Thymus (tissue), 11 donors: ENCODE results near the gene NTRK1. TPM values are rescaled to one million over a fixed set of nuclear protein-coding genes. Genes with fewer than 3 reads are reported as not detected.

Experiments used
- DNase-seq, 9 donors: peaks; one replicate each; pipeline ENCODE4 v3.0.0-alpha.2; 2013; ENCODE audit warnings: low spot score in 9 of 9, low read depth in 6 of 9, missing footprints in 1 of 9
- H3K27ac ChIP-seq, 2 donors: one replicate each; pipeline ENCODE4 v1.5.1; 2013; ENCODE audit warnings: control low read depth in 1 of 2, low read depth in 1 of 2, low read length in 1 of 2, mild to moderate bottlenecking in 1 of 2, moderate library complexity in 1 of 2
- H3K27me3 ChIP-seq, 2 donors: one replicate each; pipeline ENCODE4 v1.5.1; 2013; ENCODE audit warnings: low read length in 1 of 2; ENCODE audit not compliant: control insufficient read depth in 2 of 2, insufficient read depth in 1 of 2
- H3K36me3 ChIP-seq, 2 donors: one replicate each; pipeline ENCODE4 v1.5.1; 2013; ENCODE audit warnings: low read length in 1 of 2, mild to moderate bottlenecking in 1 of 2, moderate library complexity in 1 of 2; ENCODE audit not compliant: control insufficient read depth in 2 of 2, insufficient read depth in 2 of 2
- H3K4me1 ChIP-seq, 2 donors: one replicate each; pipeline ENCODE4 v1.5.1; 2013; ENCODE audit warnings: low read length in 2 of 2; ENCODE audit not compliant: control insufficient read depth in 2 of 2, insufficient read depth in 2 of 2
- H3K4me3 ChIP-seq, 2 donors: one replicate each; pipeline ENCODE4 v1.5.1; 2013; ENCODE audit warnings: low read length in 2 of 2, control low read depth in 1 of 2, mild to moderate bottlenecking in 1 of 2
- H3K9me3 ChIP-seq, 2 donors: one replicate each; pipeline ENCODE4 v1.5.1; 2013; ENCODE audit warnings: low read length in 1 of 2, mild to moderate bottlenecking in 1 of 2; ENCODE audit not compliant: control insufficient read depth in 2 of 2, insufficient read depth in 1 of 2
- WGBS: extraction: QIAGEN DNeasy Blood & Tissue Kit; methylation state at CpG from one replicate; pipeline ENCODE4 v1.1.7; 2013; 5-methylcytosine and 5-hydroxymethylcytosine counted together
- polyA plus RNA-seq: library from polyadenylated mRNA; stranded (reverse); fragments of 200-250 nt; gene quantifications from one replicate; pipeline ENCODE4 v1.2.3, GENCODE V29; 2013
- total RNA-seq: library from RNA; stranded (reverse); fragments of 120-200 nt; gene quantifications from one replicate; pipeline ENCODE4 v1.2.4, GENCODE V29; 2013
- donor health status: healthy.

NTRK1 gene
- total and polyA plus RNA-seq, 2 donors: 1.6 to 3.1 TPM

- H3K27ac ChIP-seq: no peak overlapping the region
Measured at GRCh38 chr1:156869455-156869854, 8.8 kb downstream of the NTRK1 start.

GRCh38 chr1:156873659-156874058, 13.0 kb downstream of the NTRK1 start:
- Histone ChIP-seq H3K27me3 (peaks cover 3 to 72% of the 10 kb centered on the region in 2 donors), H3K9me3 (no peaks in the 10 kb centered on the region), H3K27ac (no peak overlapping the region), H3K4me1 (no peaks in the 10 kb centered on the region), H3K4me3 (no peak overlapping the region), H3K36me3 (no peaks in the 10 kb centered on the region)
- 97% methylated on average over 18 of the region's 18 CpGs for WGBS
- DNase-seq: no peak

More at GRCh38 chr1:156869455-156869854, 8.8 kb downstream of the NTRK1 start:
- Histone ChIP-seq H3K36me3 (peaks cover 0 to 3% of the 10 kb centered on the region in 2 donors), H3K4me3 (no peak overlapping the region), H3K4me1 (peaks cover 0 to 5% of the 10 kb centered on the region in 2 donors), H3K9me3 (no peaks in the 10 kb centered on the region), H3K27me3 (peaks cover 3 to 60% of the 10 kb centered on the region in 2 donors)
- no peak for DNase-seq
- 91% methylated on average over 9 of the region's 9 CpGs for WGBS

GRCh38 chr1:156874142-156874541, 13.5 kb downstream of the NTRK1 start:
- no peak for DNase-seq
- H3K27me3 ChIP-seq: peaks cover 3 to 76% of the 10 kb centered on the region in 2 donors
- H3K4me3 ChIP-seq: no peak overlapping the region
- no peak overlapping the region for H3K27ac ChIP-seq
- no peaks in the 10 kb centered on the region for H3K9me3 ChIP-seq
- 96% methylated on average over 5 of the region's 5 CpGs for WGBS
- no peaks in the 10 kb centered on the region for H3K36me3 ChIP-seq
- H3K4me1 ChIP-seq: no peaks in the 10 kb centered on the region

DNA sequence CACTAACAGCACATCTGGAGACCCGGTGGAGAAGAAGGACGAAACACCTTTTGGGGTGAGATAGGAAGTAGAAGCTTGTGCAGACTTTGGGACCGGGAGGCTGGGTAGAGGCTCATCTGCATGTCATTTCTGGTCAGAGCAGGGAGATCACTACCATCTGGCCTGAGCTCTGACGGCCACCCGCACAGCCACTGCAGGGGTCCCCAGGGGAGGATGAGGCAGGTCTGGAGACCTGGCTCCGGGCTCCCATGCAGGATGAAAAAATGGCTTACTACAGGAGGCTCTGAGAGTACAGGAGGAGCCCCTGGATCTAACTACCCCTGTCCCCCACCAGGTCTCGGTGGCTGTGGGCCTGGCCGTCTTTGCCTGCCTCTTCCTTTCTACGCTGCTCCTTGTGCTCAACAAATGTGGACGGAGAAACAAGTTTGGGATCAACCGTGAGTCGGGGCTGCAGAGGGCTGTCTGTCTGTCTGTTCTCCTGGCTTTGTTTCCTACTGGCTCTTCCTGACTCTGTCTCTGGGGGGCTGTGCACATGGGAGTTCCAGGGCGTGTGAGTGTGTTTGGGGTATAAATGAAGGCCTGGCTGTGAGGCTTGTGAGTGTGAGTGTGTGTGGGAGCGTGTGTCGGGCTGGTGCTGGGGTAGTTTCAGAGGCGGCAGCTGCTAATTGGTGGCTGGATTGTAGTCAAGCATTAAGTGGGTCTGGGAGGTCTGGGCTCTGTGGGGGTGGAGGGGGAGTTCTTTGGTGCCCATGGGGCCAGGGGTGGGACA, 14.1 kb downstream of the NTRK1 start:
- Histone ChIP-seq H3K36me3 (no peaks in the 10 kb centered on the region), H3K4me3 (no peak overlapping the region), H3K4me1 (no peaks in the 10 kb centered on the region), H3K27ac (no peak overlapping the region), H3K9me3 (no peaks in the 10 kb centered on the region), H3K27me3 (peaks cover 3 to 76% of the 10 kb centered on the region in 2 donors)
- DNase-seq: no peak
- WGBS: 95% methylated on average over 16 of the region's 16 CpGs

DNA sequence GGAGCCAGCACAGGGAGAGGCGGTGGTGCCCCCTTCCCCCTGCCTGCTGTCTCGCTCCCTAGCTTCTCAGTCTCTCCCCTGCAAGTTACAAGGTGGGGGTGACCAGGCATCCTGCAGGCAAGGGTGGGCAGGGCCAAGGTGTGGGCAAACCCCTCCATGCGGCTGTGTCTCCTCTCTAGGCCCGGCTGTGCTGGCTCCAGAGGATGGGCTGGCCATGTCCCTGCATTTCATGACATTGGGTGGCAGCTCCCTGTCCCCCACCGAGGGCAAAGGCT, 14.6 kb downstream of the NTRK1 start:
- Histone ChIP-seq H3K36me3 (no peaks in the 10 kb centered on the region), H3K27me3 (peaks cover 3 to 78% of the 10 kb centered on the region in 2 donors), H3K4me3 (no peak overlapping the region), H3K27ac (no peak overlapping the region), H3K4me1 (no peaks in the 10 kb centered on the region), H3K9me3 (no peaks in the 10 kb centered on the region)
- DNase-seq: no peak
- WGBS: 93% methylated on average over 5 of the region's 5 CpGs

DNA sequence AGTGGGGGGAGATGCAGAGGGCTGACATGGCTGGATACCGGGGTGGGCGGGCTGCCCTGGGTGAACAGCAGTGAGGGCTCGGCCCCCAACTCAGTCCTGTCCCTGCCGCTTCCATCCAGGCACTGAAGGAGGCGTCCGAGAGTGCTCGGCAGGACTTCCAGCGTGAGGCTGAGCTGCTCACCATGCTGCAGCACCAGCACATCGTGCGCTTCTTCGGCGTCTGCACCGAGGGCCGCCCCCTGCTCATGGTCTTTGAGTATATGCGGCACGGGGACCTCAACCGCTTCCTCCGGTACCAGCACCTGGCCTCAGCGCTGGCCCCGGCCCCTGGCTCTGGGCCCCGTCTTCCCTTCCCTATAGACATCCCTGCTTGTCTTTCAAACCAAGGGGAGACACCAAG, 15.6 kb downstream of the NTRK1 start:
- no peak overlapping the region for H3K4me3 ChIP-seq
- WGBS: 57% methylated on average over 21 of the region's 21 CpGs

DNA sequence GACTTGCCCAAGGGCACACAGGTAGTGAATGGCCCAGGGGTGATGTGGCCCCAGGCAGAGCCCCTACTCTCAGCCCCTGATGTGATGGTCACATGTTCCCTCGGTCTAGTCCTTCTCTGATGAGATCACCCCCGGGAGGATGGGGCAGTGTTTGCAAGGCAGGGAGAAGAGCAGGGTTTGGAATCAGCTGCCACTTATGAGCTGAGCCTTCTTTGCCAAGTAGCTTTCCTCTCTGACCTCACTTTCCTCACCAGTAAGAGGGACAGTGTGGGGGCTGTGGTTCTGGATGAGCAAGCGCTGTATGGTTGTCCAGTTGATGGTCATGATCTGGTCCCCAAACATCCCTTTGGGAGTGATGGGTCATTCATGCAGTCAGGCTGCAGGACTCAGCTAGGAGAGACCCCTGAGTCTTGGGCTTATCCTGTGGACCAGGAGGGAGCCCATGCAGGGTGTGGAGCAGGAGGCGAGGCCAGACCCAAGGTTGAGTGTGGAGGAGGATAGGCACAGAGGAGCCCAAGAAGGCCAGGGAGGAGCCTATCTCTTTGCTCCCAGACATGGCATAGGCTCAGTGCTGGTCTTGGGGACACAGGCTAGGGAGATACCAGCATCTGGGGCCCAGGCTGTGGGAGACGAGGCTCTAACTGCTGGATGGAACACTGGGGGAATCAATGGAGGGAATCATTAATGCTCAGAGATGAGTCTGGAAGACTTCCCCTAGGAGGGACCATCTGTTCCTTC, 16.9 kb downstream of the NTRK1 start:
- Histone ChIP-seq H3K27me3 (peaks cover 3 to 88% of the 10 kb centered on the region in 2 donors), H3K4me3 (no peak overlapping the region), H3K27ac (no peak overlapping the region), H3K9me3 (no peaks in the 10 kb centered on the region), H3K36me3 (no peaks in the 10 kb centered on the region), H3K4me1 (no peaks in the 10 kb centered on the region)
- 94% methylated on average over 5 of the region's 5 CpGs for whole genome bisulfite sequencing
- DNase-seq: no peak

More for the DNA sequence above, 15.6 kb downstream of the NTRK1 start:
- H3K27ac ChIP-seq: no peak overlapping the region
- no peaks in the 10 kb centered on the region for H3K36me3 ChIP-seq
- DNase-seq: no peak
- H3K4me1 ChIP-seq: no peaks in the 10 kb centered on the region
- peaks cover 3 to 83% of the 10 kb centered on the region in 2 donors for H3K27me3 ChIP-seq
- no peaks in the 10 kb centered on the region for H3K9me3 ChIP-seq

- peaks cover 3 to 93% of the 10 kb centered on the region in 2 donors for H3K27me3 ChIP-seq
- DNase-seq: no peak
- H3K4me1 ChIP-seq: no peaks in the 10 kb centered on the region
- no peaks in the 10 kb centered on the region for H3K9me3 ChIP-seq
- H3K4me3 ChIP-seq: no peak overlapping the region
- H3K36me3 ChIP-seq: no peaks in the 10 kb centered on the region
- H3K27ac ChIP-seq: no peak overlapping the region
- 95% methylated on average over 21 of the region's 21 CpGs for WGBS
Measured at GRCh38 chr1:156879876-156880275, 19.2 kb downstream of the NTRK1 start.

GRCh38 chr1:156880473-156880872, 19.8 kb downstream of the NTRK1 start:
- Histone ChIP-seq H3K36me3 (no peaks in the 10 kb centered on the region), H3K27ac (no peak overlapping the region), H3K27me3 (peaks cover 3 to 93% of the 10 kb centered on the region in 2 donors), H3K4me3 (no peak overlapping the region), H3K4me1 (no peaks in the 10 kb centered on the region), H3K9me3 (no peaks in the 10 kb centered on the region)
- 71% methylated on average over 5 of the region's 5 CpGs for WGBS
- no peak for DNase-seq
